Kidney (tissue), 14 donors: Measurements from ENCODE around the gene PROSER3. TPM values are rescaled to one million over a fixed set of nuclear protein-coding genes. Genes with fewer than 3 reads are reported as not detected.
A peak's percentile ranks its signal among the peaks of the same experiment; 100 is the strongest.

Source experiments
- DNase-seq, 5 donors: peaks; one replicate each; pipeline ENCODE4 v3.0.0-alpha.2; 2013 to 2020
- FAIRE-seq: peaks from 2 replicates; lab custom pipeline; 2012; peaks lifted over from hg19 to GRCh38; lab: Jason Lieb, UNC
- H3K27ac ChIP-seq, 2 donors: one replicate each; pipeline ENCODE4 v1.7.0; 2013; ENCODE audit warnings: low read depth in 2 of 2, low read length in 2 of 2, inconsistent platforms in 1 of 2
- H3K27me3 ChIP-seq: one replicate; pipeline ENCODE4 v1.7.1; 2013; ENCODE audit warnings: low read length, inconsistent platforms; ENCODE audit not compliant: control insufficient read depth, insufficient read depth
- H3K36me3 ChIP-seq, 3 donors: one replicate each; pipeline versions ENCODE4 v1.7.0 to v1.7.1; 2013; ENCODE audit warnings: low read length in 3 of 3, control low read depth in 1 of 3, inconsistent platforms in 1 of 3; ENCODE audit not compliant: insufficient read depth in 3 of 3, control insufficient read depth in 2 of 3
- H3K4me1 ChIP-seq, 3 donors: one replicate each; pipeline versions ENCODE4 v1.7.0 to v1.7.1; 2013; ENCODE audit warnings: low read length in 3 of 3, inconsistent platforms in 1 of 3, low read depth in 1 of 3; ENCODE audit not compliant: control insufficient read depth in 2 of 3, insufficient read depth in 2 of 3
- H3K4me3 ChIP-seq, 3 donors: one replicate each; pipeline versions ENCODE4 v1.7.0 to v1.8.1; 2013; ENCODE audit warnings: low read length in 3 of 3, control low read depth in 1 of 3, inconsistent platforms in 1 of 3
- H3K9ac ChIP-seq, 3 donors: one replicate each; pipeline versions ENCODE4 v1.7.0 to v1.7.1; 2013; ENCODE audit warnings: low read length in 3 of 3, control low read depth in 1 of 3, inconsistent platforms in 1 of 3
- H3K9me3 ChIP-seq, 3 donors: one replicate each; pipeline versions ENCODE4 v1.7.0 to v1.7.1; 2013; ENCODE audit warnings: low read length in 3 of 3, control low read depth in 1 of 3, inconsistent platforms in 1 of 3; ENCODE audit not compliant: control insufficient read depth in 2 of 3, insufficient read depth in 1 of 3
- intact Hi-C: fragments of 100-400 bp; cut with DNase I; formaldehyde crosslinking; loops from one replicate; pipeline ENCODE4 v1.11.1; 2022
- polyA plus RNA-seq: library from polyadenylated mRNA; stranded (reverse); fragments of 350-450 nt; fragmentation: Illumina TruSeq; extraction: RNeasy Lipid Tissue Mini Kit (QIAGEN cat#74804); gene quantifications from one replicate; pipeline ENCODE4 v1.2.3, GENCODE V29; 2014; ENCODE audit warnings: low read depth, low replicate concordance; ENCODE audit not compliant: insufficient read depth
- total RNA-seq: library from RNA; stranded (reverse); fragmentation: NEBNext Ultra II Directional; extraction: Animal tissue kit (Norgen Biotek cat#: 25700); gene quantifications from one replicate; pipeline ENCODE4 v1.2.1, GENCODE V29; 2021
- TF ChIP-seq, protein P1 (sequence below): IDR thresholded peaks from 3 replicates; pipeline ENCODE4 v1.5.1; 2012; ENCODE audit warnings: mild to moderate bottlenecking, moderate library complexity, borderline replicate concordance; ENCODE audit not compliant: insufficient read depth; ENCODE audit errors: extremely low read depth
- donor health status: control.
- donor health status: control.
- donor health status: control.
- donor health status: control.
- donor health status: control.
- donor health status: DM: yes; HTN: yes; CAD: no.
- donor health status: Normal renal cell carcinoma (clear cell type).

Gene PROSER3
- total and polyA plus RNA-seq, 2 donors from 2014 or later: 2.8 to 34.9 TPM

DNA sequence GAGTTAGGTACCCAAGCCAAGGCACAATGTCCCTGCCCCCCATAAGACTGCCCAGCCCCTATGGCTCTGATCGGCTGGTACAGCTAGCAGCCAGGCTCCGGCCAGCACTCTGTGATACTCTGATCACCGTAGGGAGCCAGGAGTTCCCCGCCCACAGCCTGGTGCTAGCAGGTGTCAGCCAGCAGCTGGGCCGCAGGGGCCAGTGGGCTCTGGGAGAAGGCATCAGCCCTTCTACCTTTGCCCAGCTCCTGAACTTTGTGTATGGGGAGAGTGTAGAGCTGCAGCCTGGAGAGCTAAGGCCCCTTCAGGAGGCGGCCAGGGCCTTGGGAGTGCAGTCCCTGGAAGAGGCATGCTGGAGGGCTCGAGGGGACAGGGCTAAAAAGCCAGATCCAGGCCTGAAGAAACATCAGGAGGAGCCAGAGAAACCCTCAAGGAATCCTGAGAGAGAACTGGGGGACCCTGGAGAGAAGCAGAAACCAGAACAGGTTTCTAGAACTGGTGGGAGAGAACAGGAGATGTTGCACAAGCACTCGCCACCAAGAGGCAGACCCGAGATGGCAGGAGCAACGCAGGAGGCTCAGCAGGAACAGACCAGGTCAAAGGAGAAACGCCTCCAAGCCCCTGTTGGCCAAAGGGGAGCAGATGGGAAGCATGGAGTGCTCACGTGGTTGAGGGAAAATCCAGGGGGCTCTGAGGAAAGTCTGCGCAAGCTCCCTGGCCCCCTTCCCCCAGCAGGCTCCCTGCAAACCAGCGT lies 43.2 kb upstream of the PROSER3 start:
- Histone ChIP-seq H3K9me3 (no peaks in the 10 kb centered on the region), H3K4me1 (peaks cover 0 to 15% (median 0%) of the 10 kb centered on the region in 3 donors), H3K27me3 (no peaks in the 10 kb centered on the region), H3K27ac (no peak overlapping the region), H3K9ac (no peak overlapping the region), H3K36me3 (no peaks in the 10 kb centered on the region), H3K4me3 (no peak overlapping the region)
- intact Hi-C loops: no loop called here
- TF ChIP-seq, protein P1, sequence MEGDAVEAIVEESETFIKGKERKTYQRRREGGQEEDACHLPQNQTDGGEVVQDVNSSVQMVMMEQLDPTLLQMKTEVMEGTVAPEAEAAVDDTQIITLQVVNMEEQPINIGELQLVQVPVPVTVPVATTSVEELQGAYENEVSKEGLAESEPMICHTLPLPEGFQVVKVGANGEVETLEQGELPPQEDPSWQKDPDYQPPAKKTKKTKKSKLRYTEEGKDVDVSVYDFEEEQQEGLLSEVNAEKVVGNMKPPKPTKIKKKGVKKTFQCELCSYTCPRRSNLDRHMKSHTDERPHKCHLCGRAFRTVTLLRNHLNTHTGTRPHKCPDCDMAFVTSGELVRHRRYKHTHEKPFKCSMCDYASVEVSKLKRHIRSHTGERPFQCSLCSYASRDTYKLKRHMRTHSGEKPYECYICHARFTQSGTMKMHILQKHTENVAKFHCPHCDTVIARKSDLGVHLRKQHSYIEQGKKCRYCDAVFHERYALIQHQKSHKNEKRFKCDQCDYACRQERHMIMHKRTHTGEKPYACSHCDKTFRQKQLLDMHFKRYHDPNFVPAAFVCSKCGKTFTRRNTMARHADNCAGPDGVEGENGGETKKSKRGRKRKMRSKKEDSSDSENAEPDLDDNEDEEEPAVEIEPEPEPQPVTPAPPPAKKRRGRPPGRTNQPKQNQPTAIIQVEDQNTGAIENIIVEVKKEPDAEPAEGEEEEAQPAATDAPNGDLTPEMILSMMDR: no peak
- FAIRE-seq: no peak
- DNase-seq: peak in 1 of 5 donors; percentile 68

DNA sequence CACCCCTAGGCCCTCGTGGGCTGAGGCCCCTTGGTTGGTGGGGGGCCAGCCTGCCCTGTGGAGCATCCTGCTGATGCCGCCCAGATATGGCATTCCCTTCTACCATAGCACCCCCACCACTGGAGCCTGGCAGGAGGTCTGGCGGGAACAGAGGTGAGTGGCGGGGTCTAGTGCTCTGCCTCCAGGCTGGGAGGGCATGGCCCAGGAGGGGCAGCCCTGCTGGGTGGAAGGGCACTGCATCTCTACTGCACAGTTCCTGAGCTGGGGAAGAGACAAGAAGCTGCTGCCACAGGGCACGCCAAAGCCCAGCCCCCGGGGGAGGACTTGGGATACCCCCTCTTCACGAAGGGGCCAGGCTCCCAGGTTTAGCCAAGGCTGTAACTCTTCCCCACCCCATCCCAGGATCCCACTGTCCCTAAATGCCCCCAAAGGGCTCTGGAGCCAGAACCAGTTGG lies 42.6 kb upstream of the PROSER3 start:
- TF ChIP-seq, protein P1: no peak
- FAIRE-seq: no peak
- peaks cover 0 to 4% (median 0%) of the 10 kb centered on the region in 3 donors for H3K36me3 ChIP-seq
- peak in 2 of 5 donors; percentile 62 to 79 for DNase-seq
- no peak overlapping the region for H3K27ac ChIP-seq
- intact Hi-C loops: no loop called here
- H3K9ac ChIP-seq: peak overlapping the region in 2 of 3 donors; percentile 68 to 80
- peak overlapping the region in 1 of 3 donors; percentile 87 for H3K4me3 ChIP-seq
- no peaks in the 10 kb centered on the region for H3K27me3 ChIP-seq
- H3K9me3 ChIP-seq: no peaks in the 10 kb centered on the region
- H3K4me1 ChIP-seq: peaks cover 0 to 15% (median 0%) of the 10 kb centered on the region in 3 donors

DNA sequence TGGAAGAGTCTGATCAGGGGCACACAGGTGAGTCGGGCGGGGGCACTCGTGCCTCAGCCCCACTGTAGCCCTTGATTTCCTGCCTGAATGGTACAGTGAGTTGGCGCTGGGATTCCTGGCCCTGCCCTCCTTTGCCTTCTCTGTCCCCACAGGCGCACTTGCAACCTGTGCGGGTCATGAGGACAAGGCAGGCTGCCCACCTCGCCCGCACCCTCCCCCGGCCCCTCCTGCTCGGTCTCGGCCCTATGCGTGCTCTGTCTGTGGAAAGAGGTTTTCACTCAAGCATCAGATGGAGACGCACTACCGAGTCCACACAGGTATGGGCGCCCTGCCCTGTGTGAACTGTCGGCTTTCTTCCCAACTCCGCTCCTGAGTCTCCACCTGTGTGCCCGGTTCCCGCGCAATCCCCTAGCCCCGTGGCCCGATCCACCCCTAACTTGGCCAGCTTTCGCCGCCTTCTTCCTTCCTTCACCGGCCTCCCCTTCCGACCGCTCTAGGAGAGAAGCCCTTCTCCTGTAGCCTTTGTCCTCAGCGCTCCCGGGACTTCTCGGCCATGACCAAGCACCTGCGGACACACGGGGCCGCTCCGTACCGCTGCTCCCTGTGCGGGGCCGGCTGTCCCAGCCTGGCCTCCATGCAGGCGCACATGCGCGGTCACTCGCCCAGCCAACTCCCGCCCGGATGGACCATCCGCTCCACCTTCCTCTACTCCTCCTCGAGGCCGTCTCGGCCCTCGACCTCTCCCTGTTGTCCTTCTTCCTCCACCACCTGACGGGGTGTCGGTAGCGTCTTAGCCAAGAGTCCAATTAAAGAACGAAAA lies 41.8 kb upstream of the PROSER3 start:
- peak overlapping the region; percentile 54 to 87 (median 67) for H3K4me3 ChIP-seq
- FAIRE-seq (no peak), DNase-seq (peak in 4 of 5 donors; percentile 29 to 90 (median 70))
- peak overlapping the region; percentile 15 to 80 (median 68) for H3K9ac ChIP-seq
- H3K36me3 ChIP-seq: peaks cover 0 to 5% (median 0%) of the 10 kb centered on the region in 3 donors
- no peaks in the 10 kb centered on the region for H3K9me3 ChIP-seq
- peak overlapping the region; percentile 79 to 84 for H3K27ac ChIP-seq
- no peaks in the 10 kb centered on the region for H3K27me3 ChIP-seq
- intact Hi-C loops: no loop called here
- TF ChIP-seq, protein P1: no peak
- H3K4me1 ChIP-seq: peaks cover 0 to 15% (median 0%) of the 10 kb centered on the region in 3 donors
